SK-N-SH treated with all-trans-retinoic acid at 6 μM for 48 hours (cell line): Measurements from ENCODE around the gene PEPD.

Source experiments
- CSDC2 ChIP-seq: fragments of 250-450 bp; sonication (Bioruptor Pico); IDR thresholded peaks from 2 replicates; pipeline ENCODE4 v1.5.0; 2020; ENCODE audit warnings: mild to moderate bottlenecking, moderate library complexity
- CSRNP3 ChIP-seq: fragments of 250-450 bp; sonication (Bioruptor Pico); IDR thresholded peaks from 2 replicates; pipeline ENCODE4 v1.5.1; 2021; ENCODE audit warnings: mild to moderate bottlenecking, moderate library complexity
- ESRRG ChIP-seq: fragments of 250-450 bp; sonication (Bioruptor Pico); IDR thresholded peaks from 2 replicates; pipeline ENCODE4 v1.6.1; 2021; ENCODE audit warnings: mild to moderate bottlenecking
- PATZ1 ChIP-seq: fragments of 250-450 bp; sonication (Bioruptor Pico); IDR thresholded peaks from 2 replicates; pipeline ENCODE4 v1.8.0; 2020; ENCODE audit warnings: mild to moderate bottlenecking, moderate library complexity, borderline replicate concordance
- POU6F1 ChIP-seq: fragments of 250-450 bp; sonication (Bioruptor Pico); IDR thresholded peaks from 2 replicates; pipeline ENCODE4 v1.8.0; 2021; ENCODE audit warnings: low read depth, mild to moderate bottlenecking, moderate library complexity, borderline replicate concordance
- PPARA ChIP-seq: fragments of 250-450 bp; sonication (Bioruptor Pico); IDR thresholded peaks from 2 replicates; pipeline ENCODE4 v1.5.0; 2020; ENCODE audit warnings: mild to moderate bottlenecking, borderline replicate concordance
- RARB ChIP-seq: fragments of 250-450 bp; sonication (Bioruptor Pico); IDR thresholded peaks from 2 replicates; pipeline ENCODE4 v1.8.0; 2021; ENCODE audit warnings: mild to moderate bottlenecking, moderate library complexity
- TOX ChIP-seq: fragments of 250-450 bp; sonication (Bioruptor Pico); IDR thresholded peaks from 2 replicates; pipeline ENCODE4 v1.8.0; 2021; ENCODE audit warnings: mild to moderate bottlenecking, moderate library complexity, borderline replicate concordance
- TSHZ2 ChIP-seq: fragments of 250-450 bp; sonication (Bioruptor Pico); IDR thresholded peaks from 2 replicates; pipeline ENCODE4 v1.5.0; 2020; ENCODE audit warnings: mild to moderate bottlenecking, moderate library complexity
- ZC3H10 ChIP-seq: fragments of 250-450 bp; sonication (Bioruptor Pico); IDR thresholded peaks from 2 replicates; pipeline ENCODE4 v1.5.1; 2021; ENCODE audit warnings: mild to moderate bottlenecking, moderate library complexity
- ZFP3 ChIP-seq: fragments of 250-450 bp; sonication (Bioruptor Pico); IDR thresholded peaks from 2 replicates; pipeline ENCODE4 v1.5.0; 2020; ENCODE audit warnings: mild to moderate bottlenecking, moderate library complexity
- ZFP30 ChIP-seq: fragments of 450-650 bp; formaldehyde crosslinking; IDR thresholded peaks from 2 replicates; pipeline ENCODE4 v1.5.0; 2022; ENCODE audit warnings: mild to moderate bottlenecking, moderate library complexity
- ZNF565 ChIP-seq: fragments of 450-650 bp; formaldehyde crosslinking; conservative IDR thresholded peaks from 2 replicates; pipeline ENCODE4 v1.5.0; 2020; ENCODE audit warnings: low read depth, mild to moderate bottlenecking, moderate library complexity
- ZNF8 ChIP-seq: fragments of 450-650 bp; formaldehyde crosslinking; IDR thresholded peaks from 2 replicates; pipeline ENCODE4 v1.5.0; 2020; ENCODE audit warnings: mild to moderate bottlenecking, moderate library complexity

GRCh38 chr19:33453265-33453664 is 68.3 kb downstream of the PEPD start:
- no peak for TF ChIP-seq TSHZ2 (CRISPR knock-in tag)
- no peak for TF ChIP-seq PATZ1 (CRISPR knock-in tag)
- no peak for TF ChIP-seq TOX (CRISPR knock-in tag)
- no peak for TF ChIP-seq ZNF8 (CRISPR knock-in tag)
- TF ChIP-seq ZFP30 (CRISPR knock-in tag): no peak
- TF ChIP-seq ESRRG (CRISPR knock-in tag): no peak
- no peak for TF ChIP-seq PPARA (CRISPR knock-in tag)
- TF ChIP-seq ZC3H10 (CRISPR knock-in tag): no peak
- no peak for TF ChIP-seq ZFP3 (CRISPR knock-in tag)
- no peak for TF ChIP-seq RARB (CRISPR knock-in tag)
- TF ChIP-seq POU6F1 (CRISPR knock-in tag): no peak
- TF ChIP-seq ZNF565: no peak
- TF ChIP-seq CSRNP3 (CRISPR knock-in tag): no peak
- TF ChIP-seq CSDC2: no peak
